NCI-H510A treated with DMSO at 0.1 percent for 48 hours (cell line): ENCODE data around the gene FAM216B.
"Not testable (repeated sequence)": the region's sequence is repeated elsewhere in the genome, so short reads cannot be mapped to it uniquely, and the experiment has no call there.

ENCODE experiments used
- DNase-seq: peaks from one replicate; lab custom pipeline; 2025; lab: John Stamatoyannopoulos, UW

Gene FAM216B

GRCh38 chr13:42786715-42787114 is 5.3 kb downstream of the FAM216B start:
- DNase-seq: no peak

DNA sequence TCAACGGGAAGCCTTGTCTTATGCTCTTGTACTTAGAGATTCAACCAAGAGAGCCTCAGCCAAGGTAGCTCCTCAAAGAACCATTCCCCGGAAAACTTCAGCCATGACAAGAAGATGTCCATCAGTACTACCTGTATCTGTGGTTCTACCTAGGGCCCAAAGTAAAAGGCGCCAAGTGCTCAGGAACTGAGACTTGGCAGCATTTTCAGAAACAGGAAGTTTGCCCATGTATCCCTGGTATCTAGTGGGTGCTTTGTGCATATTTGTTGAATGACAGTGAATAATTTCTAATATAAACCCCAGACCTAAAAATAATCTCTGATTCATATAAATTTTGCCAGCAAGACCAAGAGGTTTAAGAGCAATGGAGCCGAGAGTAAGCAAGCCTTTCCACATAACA is 7.2 kb downstream of the FAM216B start:
- DNase-seq: no peak

GRCh38 chr13:42792154-42792553 is 10.8 kb downstream of the FAM216B start:
- no peak for DNase-seq

- no peak for DNase-seq
Measured at GRCh38 chr13:42794577-42795275, 13.3 kb downstream of the FAM216B start.

GRCh38 chr13:42795666-42796065 is 14.3 kb downstream of the FAM216B start:
- no peak for DNase-seq

DNA sequence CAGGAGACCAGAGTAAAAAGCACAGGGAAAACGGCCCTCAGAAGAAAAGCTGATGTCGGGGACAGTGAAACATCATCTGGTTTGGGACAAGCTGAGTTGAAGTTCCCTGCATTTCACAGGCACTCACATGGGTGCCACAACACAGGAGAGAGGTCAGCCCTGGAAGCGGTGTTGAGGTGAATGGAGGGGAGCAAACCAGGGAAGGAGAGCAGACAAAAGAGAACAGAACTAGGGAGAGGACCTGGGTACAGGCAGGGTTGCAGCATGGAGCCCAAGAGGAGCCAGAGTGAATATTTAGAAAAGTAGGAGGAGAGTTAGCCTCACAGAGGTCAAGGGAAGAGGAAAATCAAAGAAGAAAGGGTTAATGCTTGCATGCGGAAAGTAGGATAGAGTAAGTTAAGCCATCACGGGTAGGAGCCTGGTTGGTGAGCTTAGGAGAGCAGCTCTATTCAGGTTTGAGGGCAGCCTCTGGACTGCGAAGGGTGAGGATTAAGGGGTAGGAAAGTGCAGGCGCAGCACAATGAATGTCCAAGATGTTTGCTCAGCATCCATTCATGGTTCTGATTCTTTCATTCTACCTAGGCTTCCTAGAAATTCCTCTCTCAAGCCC is 15.5 kb downstream of the FAM216B start:
- no peak for DNase-seq

GRCh38 chr13:42798118-42798517 is 16.7 kb downstream of the FAM216B start:
- DNase-seq: no peak

- DNase-seq: no peak
Measured at GRCh38 chr13:42800109-42800643, 18.8 kb downstream of the FAM216B start.

DNA sequence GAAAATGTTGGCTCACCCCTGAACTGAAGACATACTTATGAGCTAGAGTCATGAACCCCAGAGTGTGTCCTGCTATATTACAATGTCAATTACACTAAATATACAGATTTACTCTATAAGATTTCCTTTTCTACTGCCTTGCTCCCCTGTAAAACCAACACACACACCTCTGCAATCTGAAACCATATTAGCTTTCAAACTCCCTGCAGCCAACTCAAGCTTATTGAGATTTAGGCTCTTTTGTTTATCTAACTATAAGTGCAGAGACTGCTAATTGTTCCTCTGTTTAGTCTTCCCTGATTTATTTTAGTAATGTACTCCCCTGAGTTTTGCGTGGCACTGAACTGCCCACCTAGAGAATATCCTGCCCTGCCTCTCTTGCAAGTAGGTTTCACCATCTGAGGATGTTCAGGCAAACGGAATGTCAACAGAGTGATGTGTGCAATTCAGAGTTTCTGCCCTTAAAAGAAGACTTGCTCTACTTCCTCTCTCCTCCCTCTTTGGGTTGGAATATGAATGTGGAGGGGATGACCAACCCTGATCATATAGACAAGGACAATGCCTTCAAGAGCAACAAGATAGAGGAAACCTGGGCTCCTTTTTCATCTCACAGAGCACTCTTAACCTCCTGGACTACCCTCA is 22.3 kb downstream of the FAM216B start:
- no peak for DNase-seq

GRCh38 chr13:42804244-42804874 is 23.0 kb downstream of the FAM216B start:
- no peak for DNase-seq

- DNase-seq: no peak
Measured at GRCh38 chr13:42807241-42807640, 25.9 kb downstream of the FAM216B start.

DNA sequence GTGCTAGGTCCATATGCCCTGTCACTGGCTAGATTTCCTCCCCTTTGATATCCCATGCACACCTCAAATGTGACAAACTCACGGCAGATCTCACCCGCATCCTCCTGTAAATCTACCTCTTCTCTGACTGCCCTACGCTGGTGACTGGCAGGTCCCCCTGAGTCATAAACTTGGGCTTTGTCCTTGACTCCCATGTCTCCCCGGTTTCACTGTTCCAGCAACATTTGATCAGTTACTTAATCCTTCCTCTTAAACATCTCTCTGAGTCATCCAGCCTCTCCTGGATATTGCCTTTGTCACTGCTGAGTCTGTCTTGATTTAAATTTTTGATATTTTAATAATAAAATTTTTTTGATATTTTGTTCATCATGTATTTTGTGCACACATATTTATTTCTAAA is 26.5 kb downstream of the FAM216B start:
- no peak for DNase-seq

- DNase-seq: no peak
Measured at GRCh38 chr13:42808341-42808940, 27.1 kb downstream of the FAM216B start.

- DNase-seq: no peak
Measured at GRCh38 chr13:42812316-42812715, 30.9 kb downstream of the FAM216B start.

- DNase-seq: no peak
Measured at GRCh38 chr13:42814868-42815267, 33.5 kb downstream of the FAM216B start.

GRCh38 chr13:42815681-42816080 is 34.3 kb downstream of the FAM216B start:
- no peak for DNase-seq

- no peak for DNase-seq
Measured at GRCh38 chr13:42816538-42816937, 35.2 kb downstream of the FAM216B start.

- DNase-seq: not testable (repeated sequence)
Measured at GRCh38 chr13:42819687-42820086, 38.3 kb downstream of the FAM216B start.

DNA sequence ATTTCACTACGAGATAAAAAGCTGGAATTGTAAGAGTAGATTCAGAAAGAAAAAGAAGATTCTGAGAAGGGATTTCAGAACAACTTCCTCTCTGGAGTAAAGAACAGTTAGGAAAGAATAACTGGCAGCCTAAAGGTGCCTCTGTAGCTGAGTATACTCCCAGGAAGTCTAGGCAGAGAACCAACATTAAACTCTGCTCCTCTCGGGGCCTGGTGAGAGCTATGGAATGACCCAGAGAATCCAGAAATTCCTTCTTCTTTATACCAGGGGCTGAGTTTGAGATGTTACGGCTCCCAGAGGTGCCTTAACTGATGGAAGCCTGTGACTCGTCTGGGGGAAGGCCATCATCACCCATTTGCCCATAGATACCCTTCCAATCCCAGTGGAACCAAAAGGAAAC is 39.1 kb downstream of the FAM216B start:
- no peak for DNase-seq

GRCh38 chr13:42821437-42821836 is 40.1 kb downstream of the FAM216B start:
- DNase-seq: no peak

- DNase-seq: peak; percentile 1
Measured at GRCh38 chr13:42832341-42833096, 51.1 kb downstream of the FAM216B start.

DNA sequence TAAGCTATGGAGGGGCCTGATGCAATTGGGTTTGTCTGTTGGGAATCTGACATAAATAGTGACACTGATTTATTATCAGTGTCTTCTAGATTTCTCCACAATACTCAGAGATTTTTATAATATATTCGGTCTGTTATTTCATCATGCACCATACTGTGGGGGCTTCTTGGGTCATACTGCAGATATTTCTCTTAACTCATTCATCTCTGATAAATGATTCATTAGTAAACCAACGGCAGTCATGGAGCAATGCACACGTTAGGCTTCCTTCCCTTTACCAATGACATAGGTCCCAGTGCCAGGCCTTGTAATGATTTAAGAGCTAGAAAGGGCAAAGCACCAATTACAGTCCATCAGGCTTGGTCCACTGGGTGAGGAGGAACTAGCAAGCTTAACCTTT is 53.6 kb downstream of the FAM216B start:
- no peak for DNase-seq
